HL-60 (cell line): Measurements from ENCODE around the gene APOE.

Source experiments
- CTCF ChIP-seq: IDR thresholded peaks from one replicate; pipeline ENCODE4 v1.5.1; 2011; ENCODE audit warnings: low read length, control low read depth, inconsistent platforms; ENCODE audit not compliant: insufficient read depth
- POLR2AphosphoS5 ChIP-seq: IDR thresholded peaks from 2 replicates; pipeline ENCODE4 v1.6.1; 2012; ENCODE audit warnings: low read depth

- TF ChIP-seq CTCF (no peak), POLR2AphosphoS5 (no peak)
Measured at GRCh38 chr19:44948763-44949374, 43.3 kb downstream of the APOE start.
